ENCODE data around the gene BEND5. TPM values are rescaled to one million over a fixed set of nuclear protein-coding genes. Genes with fewer than 3 reads are reported as not detected.

BEND5 gene
- total RNA-seq, 4 donors from 2014 or later = 2.8 to 4.6 (median 3.9) TPM

GRCh38 chr1:48771561-48771960 is 5.1 kb downstream of the BEND5 start:
- DNase-seq (ENCODE audit: extremely low spot score) = no peak
- TF ChIP-seq EP300 (IDR thresholded peaks at IDR 0.05) (no peak), POLR2AphosphoS5 (IDR thresholded peaks at IDR 0.05) (no peak), POLR2A (IDR thresholded peaks at IDR 0.05; ENCODE audit: low read depth) (no peak)
- TF ChIP-seq, protein P1, sequence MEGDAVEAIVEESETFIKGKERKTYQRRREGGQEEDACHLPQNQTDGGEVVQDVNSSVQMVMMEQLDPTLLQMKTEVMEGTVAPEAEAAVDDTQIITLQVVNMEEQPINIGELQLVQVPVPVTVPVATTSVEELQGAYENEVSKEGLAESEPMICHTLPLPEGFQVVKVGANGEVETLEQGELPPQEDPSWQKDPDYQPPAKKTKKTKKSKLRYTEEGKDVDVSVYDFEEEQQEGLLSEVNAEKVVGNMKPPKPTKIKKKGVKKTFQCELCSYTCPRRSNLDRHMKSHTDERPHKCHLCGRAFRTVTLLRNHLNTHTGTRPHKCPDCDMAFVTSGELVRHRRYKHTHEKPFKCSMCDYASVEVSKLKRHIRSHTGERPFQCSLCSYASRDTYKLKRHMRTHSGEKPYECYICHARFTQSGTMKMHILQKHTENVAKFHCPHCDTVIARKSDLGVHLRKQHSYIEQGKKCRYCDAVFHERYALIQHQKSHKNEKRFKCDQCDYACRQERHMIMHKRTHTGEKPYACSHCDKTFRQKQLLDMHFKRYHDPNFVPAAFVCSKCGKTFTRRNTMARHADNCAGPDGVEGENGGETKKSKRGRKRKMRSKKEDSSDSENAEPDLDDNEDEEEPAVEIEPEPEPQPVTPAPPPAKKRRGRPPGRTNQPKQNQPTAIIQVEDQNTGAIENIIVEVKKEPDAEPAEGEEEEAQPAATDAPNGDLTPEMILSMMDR (IDR thresholded peaks at IDR 0.05) = no peak
- no peak overlapping the region for H3K27ac ChIP-seq (replicated peaks in 1 of 4)
- intact Hi-C loops (cut with DNase I) = no loop called here
- H3K36me3 ChIP-seq = peaks cover 0 to 5% (median 1%) of the 10 kb centered on the region in 4 donors
- H3K27me3 ChIP-seq = no peaks in the 10 kb centered on the region
- H3K4me1 ChIP-seq = peaks cover 10 to 66% (median 49%) of the 10 kb centered on the region in 4 donors
- no peaks in the 10 kb centered on the region for H3K9me3 ChIP-seq
- WGBS = 67% methylated on average over 2 of the region's 2 CpGs
- no peak overlapping the region for H3K4me3 ChIP-seq

- no peak overlapping the region for H3K4me3 ChIP-seq
- H3K27ac ChIP-seq (replicated peaks in 1 of 4) = no peak overlapping the region
- peaks cover 0 to 36% (median 31%) of the 10 kb centered on the region in 4 donors for H3K4me1 ChIP-seq
- no peaks in the 10 kb centered on the region for H3K27me3 ChIP-seq
- peaks cover 0 to 9% (median 5%) of the 10 kb centered on the region in 4 donors for H3K36me3 ChIP-seq
- TF ChIP-seq EP300 (IDR thresholded peaks at IDR 0.05) (no peak), POLR2AphosphoS5 (IDR thresholded peaks at IDR 0.05) (no peak), POLR2A (IDR thresholded peaks at IDR 0.05; ENCODE audit: low read depth) (no peak)
- TF ChIP-seq, protein P1 (IDR thresholded peaks at IDR 0.05) = no peak
- no peak for DNase-seq (ENCODE audit: extremely low spot score)
- intact Hi-C loops (cut with DNase I) = no loop called here
- no peaks in the 10 kb centered on the region for H3K9me3 ChIP-seq
Observed at GRCh38 chr1:48767975-48768510, 8.6 kb downstream of the BEND5 start.

DNA sequence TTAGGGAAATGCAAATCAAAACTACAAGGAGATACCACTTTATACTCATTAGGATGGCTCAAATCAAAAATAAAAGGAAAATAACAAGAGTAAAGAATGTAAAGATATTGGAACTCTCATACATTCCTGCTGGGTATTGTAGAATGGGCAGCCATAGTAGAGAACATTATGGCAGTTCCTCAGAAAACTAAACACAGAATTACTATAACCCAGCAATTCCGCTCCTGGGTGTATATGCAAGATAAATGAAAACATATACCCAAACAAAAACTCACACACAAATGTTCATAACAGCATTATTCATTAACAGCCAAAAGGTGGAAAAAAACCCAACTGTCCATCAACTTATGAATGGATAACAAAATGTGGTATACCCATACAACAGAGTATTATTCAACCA is 11.4 kb downstream of the BEND5 start:
- TF ChIP-seq EP300 (IDR thresholded peaks at IDR 0.05) = no peak
- TF ChIP-seq, protein P1 (IDR thresholded peaks at IDR 0.05) = no peak
- no peak for TF ChIP-seq POLR2AphosphoS5 (IDR thresholded peaks at IDR 0.05)
- no peak for TF ChIP-seq POLR2A (IDR thresholded peaks at IDR 0.05; ENCODE audit: low read depth)
- 100% methylated on average over 1 of the region's 1 CpG for WGBS
- intact Hi-C loops (cut with DNase I) = no loop called here
- Histone ChIP-seq H3K36me3 (peaks cover 4 to 22% (median 9%) of the 10 kb centered on the region in 4 donors), H3K4me1 (peaks cover 0 to 18% (median 13%) of the 10 kb centered on the region in 4 donors), H3K4me3 (no peak overlapping the region), H3K27ac (replicated peaks in 1 of 4) (no peak overlapping the region), H3K27me3 (no peaks in the 10 kb centered on the region), H3K9me3 (no peaks in the 10 kb centered on the region)
- no peak for DNase-seq (ENCODE audit: extremely low spot score)

- WGBS = 80% methylated on average over 7 of the region's 7 CpGs
- peaks cover 0 to 7% (median 0%) of the 10 kb centered on the region in 4 donors for H3K4me1 ChIP-seq
- H3K9me3 ChIP-seq = no peaks in the 10 kb centered on the region
Observed at GRCh38 chr1:48761986-48762385, 14.7 kb downstream of the BEND5 start.

GRCh38 chr1:48761411-48761810 is 15.3 kb downstream of the BEND5 start:
- peaks cover 0 to 7% (median 0%) of the 10 kb centered on the region in 4 donors for H3K4me1 ChIP-seq
- H3K27ac ChIP-seq (replicated peaks in 1 of 4) = no peak overlapping the region
- TF ChIP-seq, protein P1 (IDR thresholded peaks at IDR 0.05) = no peak
- TF ChIP-seq POLR2AphosphoS5 (IDR thresholded peaks at IDR 0.05) (no peak), EP300 (IDR thresholded peaks at IDR 0.05) (no peak), POLR2A (IDR thresholded peaks at IDR 0.05; ENCODE audit: low read depth) (no peak)
- intact Hi-C loops (cut with DNase I) = no loop called here
- H3K9me3 ChIP-seq = no peaks in the 10 kb centered on the region
- peaks cover 14 to 48% (median 31%) of the 10 kb centered on the region in 4 donors for H3K36me3 ChIP-seq
- no peaks in the 10 kb centered on the region for H3K27me3 ChIP-seq
- DNase-seq (ENCODE audit: extremely low spot score) = no peak
- no peak overlapping the region for H3K4me3 ChIP-seq

More at GRCh38 chr1:48761986-48762385, 14.7 kb downstream of the BEND5 start:
- Histone ChIP-seq H3K36me3 (peaks cover 14 to 47% (median 31%) of the 10 kb centered on the region in 4 donors), H3K27ac (replicated peaks in 1 of 4) (no peak overlapping the region), H3K4me3 (no peak overlapping the region), H3K27me3 (no peaks in the 10 kb centered on the region)
- DNase-seq (ENCODE audit: extremely low spot score) = no peak
- intact Hi-C loops (cut with DNase I) = no loop called here
- TF ChIP-seq POLR2A (IDR thresholded peaks at IDR 0.05; ENCODE audit: low read depth) = no peak

Data from esophagus muscularis mucosa (tissue), 4 donors.